Measurements from ENCODE around the gene ANKRD33B.

ANKRD33B gene

GRCh38 chr5:10676224-10676623 is 112.4 kb downstream of the ANKRD33B start:
- no peak for DNase-seq

GRCh38 chr5:10676946-10677345 is 113.1 kb downstream of the ANKRD33B start:
- no peak for DNase-seq

- DNase-seq = no peak
Measured at GRCh38 chr5:10677533-10677932, 113.7 kb downstream of the ANKRD33B start.

- DNase-seq = no peak
Measured at GRCh38 chr5:10678244-10678643, 114.4 kb downstream of the ANKRD33B start.

- DNase-seq = no peak
Measured at GRCh38 chr5:10679336-10679988, 115.6 kb downstream of the ANKRD33B start.

GRCh38 chr5:10680876-10681481 is 117.1 kb downstream of the ANKRD33B start:
- no peak for DNase-seq

- DNase-seq = no peak
Measured at GRCh38 chr5:10681731-10682679, 118.1 kb downstream of the ANKRD33B start.

GRCh38 chr5:10682801-10683525 is 119.1 kb downstream of the ANKRD33B start:
- DNase-seq = no peak

- DNase-seq = no peak
Measured at GRCh38 chr5:10684303-10685086, 120.6 kb downstream of the ANKRD33B start.

- no peak for DNase-seq
Measured at GRCh38 chr5:10685115-10685521, 121.2 kb downstream of the ANKRD33B start.

- no peak for DNase-seq
Measured at GRCh38 chr5:10686890-10687289, 123.0 kb downstream of the ANKRD33B start.

GRCh38 chr5:10688651-10689171 is 124.8 kb downstream of the ANKRD33B start:
- no peak for DNase-seq

GRCh38 chr5:10689391-10690081 is 125.7 kb downstream of the ANKRD33B start:
- no peak for DNase-seq

GRCh38 chr5:10690460-10691440 is 126.9 kb downstream of the ANKRD33B start:
- DNase-seq = no peak

- no peak for DNase-seq
Measured at GRCh38 chr5:10691826-10692785, 128.2 kb downstream of the ANKRD33B start.

- peak; percentile 64 for DNase-seq
Measured at GRCh38 chr5:10695055-10695649, 131.3 kb downstream of the ANKRD33B start.

- DNase-seq = no peak
Measured at GRCh38 chr5:10695759-10696543, 132.1 kb downstream of the ANKRD33B start.
